ENCODE measurements around the gene CHCHD6. TPM values are rescaled to one million over a fixed set of nuclear protein-coding genes. Genes with fewer than 3 reads are reported as not detected.

CHCHD6 gene
- total RNA-seq, 2 experiments from 2014 or later, result 8.7 to 9.3 TPM

GRCh38 chr3:126847061-126847460 lies 143.0 kb downstream of the CHCHD6 start:
- POLR2A ChIA-PET, result no interaction called here
- no peaks in the 10 kb centered on the region for H3K4me1 Mint-ChIP-seq (ENCODE audit: low read depth)
- no peaks in the 10 kb centered on the region for H3K27me3 Mint-ChIP-seq
- CTCF ChIA-PET, result interaction anchor here (1.5 kb wide), 1 partner anchor 9 kb away, joined by 3 read pairs; no protein-coding TSS in a partner anchor
- no peaks in the 10 kb centered on the region for H3K9me3 Mint-ChIP-seq
- H3K27ac ChIP-seq (ENCODE audit: low read depth in 1 of 2, low read length in 2 of 2), result no peak overlapping the region
- H3K27me3 ChIP-seq (ENCODE audit: control insufficient read depth in 1 of 2, insufficient read depth in 2 of 2, low read length in 2 of 2), result no peaks in the 10 kb centered on the region
- no peak overlapping the region for H3K27ac Mint-ChIP-seq
- H3K36me3 Mint-ChIP-seq (ENCODE audit: low read depth), result peaks cover 4% of the 10 kb centered on the region
- no peak overlapping the region for H3K4me3 Mint-ChIP-seq
- no peak for ATAC-seq (ENCODE audit: poor library complexity)
- H3K36me3 ChIP-seq (ENCODE audit: insufficient read depth, low read length), result no peaks in the 10 kb centered on the region
- DNase-seq, result no peak
- H3K4me3 ChIP-seq (ENCODE audit: low read length), result no peak overlapping the region
- H3K4me1 ChIP-seq (ENCODE audit: insufficient read depth, low read length), result no peaks in the 10 kb centered on the region
- no peaks in the 10 kb centered on the region for H3K9me3 ChIP-seq (ENCODE audit: control insufficient read depth in 1 of 2, insufficient read depth in 1 of 2, low read length in 2 of 2)
- intact Hi-C loops (cut with DNase I, micrococcal nuclease), result no loop called here
- TF ChIP-seq CTCF (IDR thresholded peaks at IDR 0.05), result no peak

GRCh38 chr3:126848991-126849390 lies 145.0 kb downstream of the CHCHD6 start:
- Histone ChIP-seq H3K27me3 (ENCODE audit: control insufficient read depth in 1 of 2, insufficient read depth in 2 of 2, low read length in 2 of 2) (no peaks in the 10 kb centered on the region), H3K9me3 (ENCODE audit: control insufficient read depth in 1 of 2, insufficient read depth in 1 of 2, low read length in 2 of 2) (no peaks in the 10 kb centered on the region), H3K4me1 (ENCODE audit: insufficient read depth, low read length) (no peaks in the 10 kb centered on the region), H3K27ac (ENCODE audit: low read depth in 1 of 2, low read length in 2 of 2) (no peak overlapping the region), H3K4me3 (ENCODE audit: low read length) (no peak overlapping the region), H3K36me3 (ENCODE audit: insufficient read depth, low read length) (no peaks in the 10 kb centered on the region)
- POLR2A ChIA-PET, result interaction anchor here (0.6 kb wide), 1 partner anchor 980 kb away, joined by 4 read pairs; no protein-coding TSS in a partner anchor
- no peak for DNase-seq
- Mint-ChIP-seq H3K4me3 (no peak overlapping the region), H3K36me3 (ENCODE audit: low read depth) (peaks cover 14% of the 10 kb centered on the region), H3K9me3 (no peaks in the 10 kb centered on the region), H3K27ac (no peak overlapping the region), H3K4me1 (ENCODE audit: low read depth) (no peaks in the 10 kb centered on the region), H3K27me3 (no peaks in the 10 kb centered on the region)
- no peak for ATAC-seq (ENCODE audit: poor library complexity)
- CTCF ChIA-PET, result no interaction called here
- no peak for TF ChIP-seq CTCF (IDR thresholded peaks at IDR 0.05)
- intact Hi-C loops (cut with DNase I, micrococcal nuclease), result no loop called here

GRCh38 chr3:126849768-126850167 lies 145.7 kb downstream of the CHCHD6 start:
- H3K27ac ChIP-seq (ENCODE audit: low read depth in 1 of 2, low read length in 2 of 2), result no peak overlapping the region
- intact Hi-C loops (cut with DNase I, micrococcal nuclease), result no loop called here
- no peak for ATAC-seq (ENCODE audit: poor library complexity)

More at GRCh38 chr3:126849768-126850167, 145.7 kb downstream of the CHCHD6 start:
- Mint-ChIP-seq H3K27ac (no peak overlapping the region), H3K27me3 (no peaks in the 10 kb centered on the region), H3K4me1 (ENCODE audit: low read depth) (no peaks in the 10 kb centered on the region), H3K36me3 (ENCODE audit: low read depth) (peaks cover 20% of the 10 kb centered on the region), H3K9me3 (no peaks in the 10 kb centered on the region), H3K4me3 (no peak overlapping the region)
- Histone ChIP-seq H3K9me3 (ENCODE audit: control insufficient read depth in 1 of 2, insufficient read depth in 1 of 2, low read length in 2 of 2) (no peaks in the 10 kb centered on the region), H3K27me3 (ENCODE audit: control insufficient read depth in 1 of 2, insufficient read depth in 2 of 2, low read length in 2 of 2) (no peaks in the 10 kb centered on the region), H3K4me1 (ENCODE audit: insufficient read depth, low read length) (no peaks in the 10 kb centered on the region), H3K36me3 (ENCODE audit: insufficient read depth, low read length) (no peaks in the 10 kb centered on the region), H3K4me3 (ENCODE audit: low read length) (no peak overlapping the region)
- DNase-seq, result no peak
- ChIA-PET POLR2A (no interaction called here), CTCF (no interaction called here)
- no peak for TF ChIP-seq CTCF (IDR thresholded peaks at IDR 0.05)
